ENCODE data around the gene ARVCF. TPM values are rescaled to one million over a fixed set of nuclear protein-coding genes. Genes with fewer than 3 reads are reported as not detected.

The ARVCF gene
- total and polyA plus RNA-seq, 2 experiments from 2014 or later, result 15.6 to 122 TPM

GRCh38 chr22:19995611-19996339 is 20.8 kb downstream of the ARVCF start:
- no peak overlapping the region for H3K4me3 Mint-ChIP-seq
- H3F3A ChIP-seq (replicated peaks; ENCODE audit: low read depth), result no peaks in the 10 kb centered on the region
- H3K27ac ChIP-seq (ENCODE audit: low read depth), result no peak overlapping the region
- DNase-seq (ENCODE audit: low spot score), result no peak
- H3K4me1 ChIP-seq (ENCODE audit: insufficient read depth), result peaks cover 17% of the 10 kb centered on the region
- no peaks in the 10 kb centered on the region for H3K9me3 Mint-ChIP-seq
- H2AFZ ChIP-seq, result no peak overlapping the region
- H3K27ac Mint-ChIP-seq, result no peak overlapping the region
- no peak overlapping the region for H3K4me2 ChIP-seq
- H3K36me3 ChIP-seq (ENCODE audit: insufficient read depth), result no peaks in the 10 kb centered on the region
- no peak for ATAC-seq
- H3K9me2 ChIP-seq (ENCODE audit: insufficient read depth), result no peaks in the 10 kb centered on the region
- H3K27me3 Mint-ChIP-seq (ENCODE audit: insufficient read depth, low read depth, poor library complexity), result peaks cover 9% of the 10 kb centered on the region
- TF ChIP-seq NANOG (IDR thresholded peaks at IDR 0.05; ENCODE audit: borderline replicate concordance) (no peak), STAT1 (IDR thresholded peaks at IDR 0.05; ENCODE audit: unreplicated experiment) (no peak), CREB1 (CRISPR knock-in tag; IDR thresholded peaks at IDR 0.05; ENCODE audit: low read depth) (no peak), ZNF114 (CRISPR knock-in tag; IDR thresholded peaks at IDR 0.05) (no peak), ZNF331 (CRISPR knock-in tag; IDR thresholded peaks at IDR 0.05; ENCODE audit: low read depth) (no peak), ZNF462 (CRISPR knock-in tag; IDR thresholded peaks at IDR 0.05) (no peak), JUNB (IDR thresholded peaks at IDR 0.05; ENCODE audit: unreplicated experiment) (no peak), REST (IDR thresholded peaks at IDR 0.05; ENCODE audit: unreplicated experiment) (no peak), EZH2phosphoT487 (IDR thresholded peaks at IDR 0.05; ENCODE audit: unreplicated experiment) (no peak)
- TF ChIP-seq, protein P1, sequence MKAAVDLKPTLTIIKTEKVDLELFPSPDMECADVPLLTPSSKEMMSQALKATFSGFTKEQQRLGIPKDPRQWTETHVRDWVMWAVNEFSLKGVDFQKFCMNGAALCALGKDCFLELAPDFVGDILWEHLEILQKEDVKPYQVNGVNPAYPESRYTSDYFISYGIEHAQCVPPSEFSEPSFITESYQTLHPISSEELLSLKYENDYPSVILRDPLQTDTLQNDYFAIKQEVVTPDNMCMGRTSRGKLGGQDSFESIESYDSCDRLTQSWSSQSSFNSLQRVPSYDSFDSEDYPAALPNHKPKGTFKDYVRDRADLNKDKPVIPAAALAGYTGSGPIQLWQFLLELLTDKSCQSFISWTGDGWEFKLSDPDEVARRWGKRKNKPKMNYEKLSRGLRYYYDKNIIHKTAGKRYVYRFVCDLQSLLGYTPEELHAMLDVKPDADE (IDR thresholded peaks at IDR 0.05), result no peak
- TF ChIP-seq, protein P2, sequence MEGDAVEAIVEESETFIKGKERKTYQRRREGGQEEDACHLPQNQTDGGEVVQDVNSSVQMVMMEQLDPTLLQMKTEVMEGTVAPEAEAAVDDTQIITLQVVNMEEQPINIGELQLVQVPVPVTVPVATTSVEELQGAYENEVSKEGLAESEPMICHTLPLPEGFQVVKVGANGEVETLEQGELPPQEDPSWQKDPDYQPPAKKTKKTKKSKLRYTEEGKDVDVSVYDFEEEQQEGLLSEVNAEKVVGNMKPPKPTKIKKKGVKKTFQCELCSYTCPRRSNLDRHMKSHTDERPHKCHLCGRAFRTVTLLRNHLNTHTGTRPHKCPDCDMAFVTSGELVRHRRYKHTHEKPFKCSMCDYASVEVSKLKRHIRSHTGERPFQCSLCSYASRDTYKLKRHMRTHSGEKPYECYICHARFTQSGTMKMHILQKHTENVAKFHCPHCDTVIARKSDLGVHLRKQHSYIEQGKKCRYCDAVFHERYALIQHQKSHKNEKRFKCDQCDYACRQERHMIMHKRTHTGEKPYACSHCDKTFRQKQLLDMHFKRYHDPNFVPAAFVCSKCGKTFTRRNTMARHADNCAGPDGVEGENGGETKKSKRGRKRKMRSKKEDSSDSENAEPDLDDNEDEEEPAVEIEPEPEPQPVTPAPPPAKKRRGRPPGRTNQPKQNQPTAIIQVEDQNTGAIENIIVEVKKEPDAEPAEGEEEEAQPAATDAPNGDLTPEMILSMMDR (conservative IDR thresholded peaks at IDR 0.05; ENCODE audit: low read depth in 2 of 2), result no peak
- no peak overlapping the region for H3K4me3 ChIP-seq
- H3K4me1 Mint-ChIP-seq, result peaks cover 21% of the 10 kb centered on the region
- H3K79me2 ChIP-seq (replicated peaks; ENCODE audit: insufficient read depth), result no peaks in the 10 kb centered on the region
- H3K27me3 ChIP-seq (ENCODE audit: insufficient read depth), result no peaks in the 10 kb centered on the region
- no peaks in the 10 kb centered on the region for H3K36me3 Mint-ChIP-seq (ENCODE audit: low read depth)
- no peaks in the 10 kb centered on the region for H4K20me1 ChIP-seq (replicated peaks; ENCODE audit: insufficient read depth)
